Activated CD8-positive, alpha-beta memory T cell treated with anti-CD3 and anti-CD28 coated beads, Interleukin-2, amount 50 U/mL, for 1 hour (primary cell): Measurements from ENCODE around the gene CYP4F11.
"Not testable (repeated sequence)": the region's sequence is repeated elsewhere in the genome, so short reads cannot be mapped to it uniquely, and the experiment has no call there.

ENCODE experiments used
- DNase-seq: peaks from one replicate; pipeline ENCODE4 v3.0.0-alpha.2; 2020; ENCODE audit errors: extremely low read depth

The CYP4F11 gene

GRCh38 chr19:15883329-15883728 is 51.0 kb downstream of the CYP4F11 start:
- not testable (repeated sequence) for DNase-seq

GRCh38 chr19:15874821-15875474 is 59.4 kb downstream of the CYP4F11 start:
- no peak for DNase-seq

GRCh38 chr19:15873771-15874170 is 60.6 kb downstream of the CYP4F11 start:
- DNase-seq = not testable (repeated sequence)

- DNase-seq = no peak
These were observed 62.8 kb downstream of the CYP4F11 start for GRCh38 chr19:15871570-15871969.

- no peak for DNase-seq
These were observed 64.5 kb downstream of the CYP4F11 start for GRCh38 chr19:15869873-15870272.

GRCh38 chr19:15869109-15869555 is 65.2 kb downstream of the CYP4F11 start:
- DNase-seq = peak; percentile 7

GRCh38 chr19:15866636-15867035 is 67.7 kb downstream of the CYP4F11 start:
- no peak for DNase-seq

GRCh38 chr19:15864824-15865223 is 69.5 kb downstream of the CYP4F11 start:
- DNase-seq = no peak

GRCh38 chr19:15863272-15863671 is 71.1 kb downstream of the CYP4F11 start:
- no peak for DNase-seq

GRCh38 chr19:15862444-15862843 is 71.9 kb downstream of the CYP4F11 start:
- no peak for DNase-seq
